Fibroblast of lung (primary cell): Measurements from ENCODE around the gene UNC5A. TPM values are rescaled to one million over a fixed set of nuclear protein-coding genes. Genes with fewer than 3 reads are reported as not detected.

Experiments
- DNase-seq, 2 donors: peaks; one replicate each; pipeline versions ENCODE4 v3.0.0 to v3.0.0-alpha.2; 2010; ENCODE audit warnings: low read depth in 2 of 2
- H2AFZ ChIP-seq: 2 replicates; pipeline ENCODE4 v1.5.1; 2012; ENCODE audit warnings: low read length, control low read depth, inconsistent platforms
- H3K27ac ChIP-seq: 2 replicates; pipeline ENCODE4 v1.5.1; 2011; ENCODE audit warnings: low read length, control low read depth; ENCODE audit not compliant: insufficient read depth
- H3K27me3 ChIP-seq: 2 replicates; pipeline ENCODE4 v1.5.1; 2011; ENCODE audit warnings: mild to moderate bottlenecking, low read length; ENCODE audit not compliant: control insufficient read depth, insufficient read depth
- H3K36me3 ChIP-seq: 2 replicates; pipeline ENCODE4 v1.5.1; 2011; ENCODE audit warnings: low read length; ENCODE audit not compliant: control insufficient read depth, insufficient read depth
- H3K4me1 ChIP-seq: 2 replicates; pipeline ENCODE4 v1.5.1; 2011; ENCODE audit warnings: low read length; ENCODE audit not compliant: control insufficient read depth, insufficient read depth; ENCODE audit errors: extremely low read depth
- H3K4me2 ChIP-seq: 2 replicates; pipeline ENCODE4 v1.5.1; 2011; ENCODE audit warnings: low read length, control low read depth; ENCODE audit not compliant: insufficient read depth; ENCODE audit errors: extremely low read depth
- H3K4me3 ChIP-seq, 4 experiments: fragments of 200-600 bp in 1 of 4; sonication (generic) in 1 of 4; replicated peaks in 1 of 4; 2 replicates each; pipeline ENCODE4 v1.5.1; 2011 to 2016; ENCODE audit warnings: low read length in 4 of 4, low read depth in 3 of 4, mild to moderate bottlenecking in 3 of 4, control low read depth in 2 of 4, inconsistent platforms in 1 of 4, mixed read lengths in 1 of 4; ENCODE audit not compliant: insufficient read depth in 1 of 4; ENCODE audit errors: control extremely low read depth in 1 of 4
- H3K79me2 ChIP-seq: 2 replicates; pipeline ENCODE4 v1.5.1; 2012; ENCODE audit warnings: mild to moderate bottlenecking, low read length, inconsistent platforms; ENCODE audit not compliant: control insufficient read depth, insufficient read depth
- H3K9ac ChIP-seq: 2 replicates; pipeline ENCODE4 v1.5.1; 2011; ENCODE audit warnings: mild to moderate bottlenecking, low read length, control low read depth; ENCODE audit not compliant: insufficient read depth
- H3K9me3 ChIP-seq: 2 replicates; pipeline ENCODE4 v1.5.1; 2012; ENCODE audit warnings: low read depth, low read length; ENCODE audit not compliant: control insufficient read depth, insufficient read depth
- H4K20me1 ChIP-seq: 2 replicates; pipeline ENCODE4 v1.5.1; 2011; ENCODE audit warnings: low read length; ENCODE audit not compliant: control insufficient read depth, insufficient read depth; ENCODE audit errors: extremely low read depth
- EZH2 ChIP-seq: IDR thresholded peaks from 2 replicates; pipeline ENCODE4 v1.5.1; 2012; ENCODE audit warnings: low read length, control low read depth, mild to moderate bottlenecking; ENCODE audit errors: missing control alignments
- polyA plus RNA-seq, 2 donors: library from polyadenylated mRNA; depleted of rRNA in 1 of 2; stranded (reverse) in 1 of 2; unstranded in 1 of 2; fragments of >200 nt; gene quantifications; 2 replicates each; pipeline ENCODE4 v1.2.1, GENCODE V29; 2011 to 2012; ENCODE audit warnings: missing spikeins in 1 of 2
- total RNA-seq: library from RNA; depleted of rRNA; stranded (reverse); fragments of >200 nt; gene quantifications from 2 replicates; pipeline ENCODE4 v1.2.1, GENCODE V29; 2014
- TF ChIP-seq, protein P1 (sequence below), 2 donors: IDR thresholded peaks in 1 of 2; conservative IDR thresholded peaks in 1 of 2; 1 replicate in 1 of 2; 2 replicates in 1 of 2; pipeline ENCODE4 v1.5.1; 2011 to 2012; ENCODE audit warnings: low read length in 2 of 2, control low read depth in 1 of 2, inconsistent platforms in 1 of 2, low read depth in 1 of 2, mild to moderate bottlenecking in 1 of 2

The UNC5A gene
- total and polyA plus RNA-seq, 2 donors (not counting 1 experiment from before 2014, with no cell fraction given): not detected

DNA sequence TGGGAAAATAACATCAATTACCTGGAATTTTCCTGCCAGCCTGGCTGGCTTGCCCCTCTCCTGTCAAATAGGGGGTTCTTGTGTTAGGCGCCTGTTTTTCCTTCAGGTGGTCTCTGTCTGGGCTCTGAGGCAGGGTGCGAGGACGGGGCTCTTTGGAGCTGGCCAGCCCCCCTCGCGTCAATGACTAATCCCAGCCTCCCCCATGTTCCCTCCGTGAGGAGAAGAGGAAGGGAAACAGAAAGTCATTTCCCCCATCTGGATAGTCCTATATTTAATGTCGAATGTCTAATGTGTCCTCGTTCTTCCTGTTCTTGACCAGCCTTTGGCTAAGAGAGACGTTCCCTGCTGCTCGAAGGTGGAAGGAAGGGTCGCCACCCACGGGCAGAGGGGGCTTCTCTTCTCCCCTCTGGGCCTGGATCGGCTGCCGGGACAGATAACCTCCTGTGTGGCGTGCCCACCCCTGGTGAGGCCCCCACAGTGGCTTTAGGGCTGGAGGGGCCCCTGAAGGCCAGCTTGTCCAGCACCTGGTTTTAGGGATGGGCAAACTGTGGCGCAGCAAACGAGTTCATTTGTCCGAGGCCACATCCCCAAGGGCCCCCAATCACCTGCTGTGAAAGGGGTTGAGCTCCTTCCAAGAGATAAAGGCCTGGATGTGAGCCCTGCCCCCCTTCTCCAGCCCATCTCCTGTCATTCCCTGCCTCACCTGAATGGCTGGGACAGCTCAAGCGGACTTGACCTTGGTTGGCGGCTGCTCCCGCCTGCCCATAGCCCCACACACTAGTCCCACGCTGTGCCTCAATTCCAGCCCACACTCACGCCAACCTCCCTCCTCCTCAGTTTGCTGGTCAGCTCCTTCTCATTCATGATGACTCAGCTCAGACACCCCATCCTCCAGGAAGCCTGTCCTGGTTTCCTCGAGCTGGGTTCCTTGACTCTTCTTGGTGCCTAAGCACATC is 35.9 kb upstream of the UNC5A start:
- H3K4me3 ChIP-seq: no peak overlapping the region
- no peaks in the 10 kb centered on the region for H3K79me2 ChIP-seq
- H3K27me3 ChIP-seq: peaks cover 6% of the 10 kb centered on the region
- no peak overlapping the region for H3K9ac ChIP-seq
- no peak for DNase-seq
- no peak overlapping the region for H3K4me2 ChIP-seq
- H3K36me3 ChIP-seq: no peaks in the 10 kb centered on the region
- no peaks in the 10 kb centered on the region for H3K4me1 ChIP-seq
- H4K20me1 ChIP-seq: no peaks in the 10 kb centered on the region
- no peaks in the 10 kb centered on the region for H3K9me3 ChIP-seq
- no peak overlapping the region for H3K27ac ChIP-seq
- no peak overlapping the region for H2AFZ ChIP-seq
- TF ChIP-seq EZH2: no peak
- TF ChIP-seq, protein P1, sequence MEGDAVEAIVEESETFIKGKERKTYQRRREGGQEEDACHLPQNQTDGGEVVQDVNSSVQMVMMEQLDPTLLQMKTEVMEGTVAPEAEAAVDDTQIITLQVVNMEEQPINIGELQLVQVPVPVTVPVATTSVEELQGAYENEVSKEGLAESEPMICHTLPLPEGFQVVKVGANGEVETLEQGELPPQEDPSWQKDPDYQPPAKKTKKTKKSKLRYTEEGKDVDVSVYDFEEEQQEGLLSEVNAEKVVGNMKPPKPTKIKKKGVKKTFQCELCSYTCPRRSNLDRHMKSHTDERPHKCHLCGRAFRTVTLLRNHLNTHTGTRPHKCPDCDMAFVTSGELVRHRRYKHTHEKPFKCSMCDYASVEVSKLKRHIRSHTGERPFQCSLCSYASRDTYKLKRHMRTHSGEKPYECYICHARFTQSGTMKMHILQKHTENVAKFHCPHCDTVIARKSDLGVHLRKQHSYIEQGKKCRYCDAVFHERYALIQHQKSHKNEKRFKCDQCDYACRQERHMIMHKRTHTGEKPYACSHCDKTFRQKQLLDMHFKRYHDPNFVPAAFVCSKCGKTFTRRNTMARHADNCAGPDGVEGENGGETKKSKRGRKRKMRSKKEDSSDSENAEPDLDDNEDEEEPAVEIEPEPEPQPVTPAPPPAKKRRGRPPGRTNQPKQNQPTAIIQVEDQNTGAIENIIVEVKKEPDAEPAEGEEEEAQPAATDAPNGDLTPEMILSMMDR (conservative IDR thresholded peaks at IDR 0.05 in 1 of 2, IDR thresholded peaks at IDR 0.05 in 1 of 2; ENCODE audit: low read depth in 1 of 2, low read length in 2 of 2): no peak

DNA sequence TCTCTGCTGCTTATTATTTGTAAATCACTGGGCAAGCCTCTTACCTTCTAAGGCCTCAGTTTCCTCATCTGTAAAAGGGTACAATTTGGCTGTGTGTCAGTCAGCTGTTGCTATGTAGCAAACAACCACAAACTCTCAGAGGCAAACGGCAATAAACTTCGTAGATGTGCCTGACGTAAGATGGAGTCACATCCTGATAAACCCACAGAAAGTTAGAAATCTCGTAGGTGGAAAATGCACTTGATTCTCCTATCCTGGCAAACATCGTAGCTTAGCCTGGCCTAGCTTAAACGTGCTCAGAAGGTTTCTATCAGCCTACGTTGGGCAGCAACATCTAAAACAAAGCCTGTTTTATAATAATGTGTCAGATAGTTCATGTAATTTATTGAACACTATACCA is 35.0 kb upstream of the UNC5A start:
- Histone ChIP-seq H3K4me2 (no peak overlapping the region), H3K9me3 (no peaks in the 10 kb centered on the region), H2AFZ (no peak overlapping the region), H3K36me3 (no peaks in the 10 kb centered on the region), H3K27ac (no peak overlapping the region), H3K27me3 (peaks cover 6% of the 10 kb centered on the region), H3K9ac (no peak overlapping the region), H3K4me1 (no peaks in the 10 kb centered on the region), H3K79me2 (no peaks in the 10 kb centered on the region), H4K20me1 (no peaks in the 10 kb centered on the region), H3K4me3 (no peak overlapping the region)
- no peak for DNase-seq
- no peak for TF ChIP-seq EZH2
- TF ChIP-seq, protein P1 (conservative IDR thresholded peaks at IDR 0.05 in 1 of 2, IDR thresholded peaks at IDR 0.05 in 1 of 2; ENCODE audit: low read depth in 1 of 2, low read length in 2 of 2): no peak

DNA sequence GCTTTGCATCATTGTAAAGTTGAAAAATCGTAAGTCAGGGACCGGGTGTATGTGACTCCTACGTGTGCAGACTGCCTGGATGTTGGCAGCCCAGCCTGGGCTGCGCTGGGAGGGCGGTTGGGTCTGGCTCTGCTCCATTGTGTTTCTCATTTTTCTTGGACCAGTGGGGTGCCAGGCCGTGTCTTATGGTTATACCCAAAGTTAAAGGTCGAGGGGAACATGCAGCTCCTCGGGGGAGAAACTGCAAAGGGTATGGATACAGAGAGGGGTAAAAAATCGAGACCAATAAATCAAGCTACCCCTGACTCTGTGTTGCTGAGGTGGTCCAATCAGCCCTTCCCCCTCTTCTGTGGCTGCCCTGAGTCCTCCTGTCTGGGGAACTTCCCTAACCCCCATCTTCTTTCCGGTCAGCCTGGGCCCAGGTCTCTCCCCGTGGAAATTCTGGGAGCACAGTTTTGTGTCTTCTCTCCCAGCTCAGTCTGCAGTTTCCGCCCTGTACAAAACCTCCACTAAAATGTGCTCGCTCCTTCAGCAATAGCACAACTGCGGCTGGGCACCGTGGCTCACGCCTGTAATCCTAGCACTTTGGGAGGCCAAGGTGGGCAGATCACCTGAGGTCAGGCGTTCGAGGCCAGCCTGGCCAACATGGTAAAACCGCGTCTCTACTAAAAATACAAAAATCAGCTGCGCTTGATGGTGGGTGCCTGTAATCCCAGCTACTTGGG is 34.1 kb upstream of the UNC5A start:
- no peak overlapping the region for H3K4me2 ChIP-seq
- H3K9me3 ChIP-seq: no peaks in the 10 kb centered on the region
- no peaks in the 10 kb centered on the region for H3K4me1 ChIP-seq
- no peak for DNase-seq
- H3K9ac ChIP-seq: no peak overlapping the region
- TF ChIP-seq, protein P1 (conservative IDR thresholded peaks at IDR 0.05 in 1 of 2, IDR thresholded peaks at IDR 0.05 in 1 of 2; ENCODE audit: low read depth in 1 of 2, low read length in 2 of 2): no peak
- TF ChIP-seq EZH2: no peak
- no peaks in the 10 kb centered on the region for H4K20me1 ChIP-seq
- H3K36me3 ChIP-seq: no peaks in the 10 kb centered on the region
- H3K4me3 ChIP-seq: no peak overlapping the region
- H2AFZ ChIP-seq: no peak overlapping the region
- no peak overlapping the region for H3K27ac ChIP-seq
- peaks cover 4% of the 10 kb centered on the region for H3K27me3 ChIP-seq
- H3K79me2 ChIP-seq: no peaks in the 10 kb centered on the region
